ENCODE results near the gene AKAP5. TPM values are rescaled to one million over a fixed set of nuclear protein-coding genes. Genes with fewer than 3 reads are reported as not detected.

AKAP5 gene
- total and polyA plus RNA-seq, 8 donors, result 0.04 to 0.37 (median 0.16) TPM

DNA sequence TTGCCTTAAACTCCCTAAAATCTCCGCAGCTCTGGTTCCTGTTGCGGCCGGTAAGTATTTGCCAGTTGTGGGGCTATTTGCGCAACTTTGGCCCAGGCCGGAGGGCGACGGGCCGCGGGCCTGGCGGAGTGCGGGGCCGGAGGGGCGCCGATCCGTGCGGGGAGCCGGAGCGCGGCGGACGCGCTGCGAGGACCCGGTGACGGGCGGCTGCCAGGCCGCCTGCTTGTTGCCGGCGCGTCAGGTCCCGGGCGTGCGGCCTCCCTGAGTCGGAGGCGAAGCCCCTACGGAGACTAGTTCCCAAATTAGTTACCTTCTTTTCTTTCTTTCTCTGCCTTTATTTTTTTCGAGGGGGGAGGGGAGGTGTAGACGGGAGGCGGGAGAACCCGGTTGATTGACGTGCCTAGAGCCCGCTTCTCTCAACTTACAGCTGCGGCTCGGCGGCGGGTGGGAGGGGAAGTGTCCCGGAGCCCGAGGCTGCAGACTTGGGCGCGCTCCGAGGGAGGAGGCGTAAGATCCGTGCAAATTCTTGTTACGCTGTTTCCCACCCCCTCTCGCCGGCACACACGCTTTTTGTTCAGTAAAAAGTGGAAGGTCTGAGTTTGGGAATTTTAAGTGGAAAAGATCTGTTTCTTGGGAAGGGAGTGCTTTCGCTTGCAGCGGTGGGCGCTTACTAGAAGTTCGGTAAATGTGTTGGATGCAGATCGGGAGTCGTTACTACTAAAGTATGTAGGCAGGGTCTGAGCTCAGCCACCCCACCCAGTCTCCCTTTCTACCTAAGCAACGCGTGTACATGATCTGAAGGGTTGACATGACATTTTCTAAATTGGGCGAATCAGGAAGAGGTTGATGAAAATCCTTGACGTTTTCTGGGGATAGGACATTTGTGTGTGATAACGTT, 39.8 kb downstream of the AKAP5 start:
- intact Hi-C loops (cut with DNase I), result no loop called here
- TF ChIP-seq, protein P1, sequence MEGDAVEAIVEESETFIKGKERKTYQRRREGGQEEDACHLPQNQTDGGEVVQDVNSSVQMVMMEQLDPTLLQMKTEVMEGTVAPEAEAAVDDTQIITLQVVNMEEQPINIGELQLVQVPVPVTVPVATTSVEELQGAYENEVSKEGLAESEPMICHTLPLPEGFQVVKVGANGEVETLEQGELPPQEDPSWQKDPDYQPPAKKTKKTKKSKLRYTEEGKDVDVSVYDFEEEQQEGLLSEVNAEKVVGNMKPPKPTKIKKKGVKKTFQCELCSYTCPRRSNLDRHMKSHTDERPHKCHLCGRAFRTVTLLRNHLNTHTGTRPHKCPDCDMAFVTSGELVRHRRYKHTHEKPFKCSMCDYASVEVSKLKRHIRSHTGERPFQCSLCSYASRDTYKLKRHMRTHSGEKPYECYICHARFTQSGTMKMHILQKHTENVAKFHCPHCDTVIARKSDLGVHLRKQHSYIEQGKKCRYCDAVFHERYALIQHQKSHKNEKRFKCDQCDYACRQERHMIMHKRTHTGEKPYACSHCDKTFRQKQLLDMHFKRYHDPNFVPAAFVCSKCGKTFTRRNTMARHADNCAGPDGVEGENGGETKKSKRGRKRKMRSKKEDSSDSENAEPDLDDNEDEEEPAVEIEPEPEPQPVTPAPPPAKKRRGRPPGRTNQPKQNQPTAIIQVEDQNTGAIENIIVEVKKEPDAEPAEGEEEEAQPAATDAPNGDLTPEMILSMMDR (IDR thresholded peaks at IDR 0.05), result no peak
- peaks cover 16 to 44% (median 20%) of the 10 kb centered on the region in 3 donors for H3K4me1 ChIP-seq
- H3K27ac ChIP-seq, result peak overlapping the region; percentile 97 to 100 (median 99)
- FAIRE-seq, result no peak
- peak overlapping the region; percentile 74 to 88 (median 84) for H3K4me3 ChIP-seq
- ATAC-seq, result peak; percentile 55 to 70 (median 65)
- WGBS, 2 donors, result 0 to 1% methylated on average over 65 to 68 of the region's 68 CpGs
- H3K36me3 ChIP-seq, result no peaks in the 10 kb centered on the region
- peak; percentile 83 to 92 (median 88) for DNase-seq
- H3K9me3 ChIP-seq, result no peaks in the 10 kb centered on the region
- H3K27me3 ChIP-seq, result no peaks in the 10 kb centered on the region

DNA sequence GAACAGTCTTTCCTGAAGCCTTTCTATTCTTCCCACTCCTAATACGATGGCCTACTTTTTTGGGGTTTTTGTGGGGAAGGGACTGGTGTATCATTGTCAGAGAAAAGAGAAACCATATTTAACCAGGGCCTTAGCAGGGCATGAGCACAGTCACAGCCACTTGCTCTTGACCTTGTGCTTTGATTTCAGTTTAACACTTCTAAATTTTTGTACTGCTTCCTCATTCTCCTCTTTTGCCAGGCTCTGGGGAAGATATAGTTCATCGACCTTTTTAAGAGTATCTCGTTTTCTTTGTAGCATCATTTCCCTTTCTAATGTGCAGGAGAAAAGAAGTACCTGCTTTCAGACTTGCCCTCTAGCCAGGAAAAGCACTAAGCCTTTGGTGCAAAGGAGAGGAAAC, 41.4 kb downstream of the AKAP5 start:
- H3K27ac ChIP-seq, result peak overlapping the region in 2 of 4 donors; percentile 59 to 99
- ATAC-seq, result no peak
- no peaks in the 10 kb centered on the region for H3K9me3 ChIP-seq
- H3K4me3 ChIP-seq, result peak overlapping the region in 1 of 4 donors; percentile 83
- TF ChIP-seq, protein P1 (IDR thresholded peaks at IDR 0.05), result no peak
- intact Hi-C loops (cut with DNase I), result no loop called here
- peaks cover 12 to 47% (median 21%) of the 10 kb centered on the region in 3 donors for H3K4me1 ChIP-seq
- no peaks in the 10 kb centered on the region for H3K27me3 ChIP-seq
- no peak for FAIRE-seq
- WGBS, 2 donors, result 27 to 38% methylated on average over 3 of the region's 3 CpGs
- H3K36me3 ChIP-seq, result no peaks in the 10 kb centered on the region
- no peak for DNase-seq

DNA sequence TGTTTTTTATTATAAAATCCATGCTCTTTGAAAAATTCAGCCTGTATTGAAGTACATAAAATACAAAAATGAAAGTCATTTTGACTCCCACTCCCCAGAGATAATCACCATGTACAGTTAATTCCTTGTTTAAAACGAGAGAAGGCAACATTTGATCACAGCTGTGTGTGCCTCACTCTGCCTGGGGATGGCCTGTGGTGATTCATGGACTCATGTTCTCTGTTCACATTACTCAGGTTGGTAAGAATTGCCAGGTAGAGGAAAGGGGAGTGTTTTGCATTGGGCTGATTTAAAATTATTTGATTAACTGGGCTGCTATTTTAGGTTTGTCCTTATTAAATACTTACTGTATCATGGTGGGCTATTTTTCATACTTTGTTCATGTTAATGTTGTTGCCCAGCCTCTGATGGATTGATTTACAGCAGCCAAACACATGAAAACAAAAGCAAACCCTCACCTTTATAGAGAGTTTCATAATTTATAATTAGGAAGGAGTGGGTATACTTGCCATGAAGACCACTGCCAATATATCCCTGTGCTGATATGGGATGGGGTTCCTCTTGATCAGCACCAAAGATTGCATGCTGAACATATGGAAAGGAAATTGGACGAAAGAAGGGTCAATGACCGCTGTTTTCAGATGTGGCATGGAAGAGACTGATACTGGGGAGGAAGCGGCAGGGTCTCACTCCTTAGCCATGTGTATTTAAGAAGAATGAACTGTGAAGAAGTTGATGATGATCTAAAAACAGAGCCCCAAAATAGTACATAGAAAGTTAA, 42.3 kb downstream of the AKAP5 start:
- no peak overlapping the region for H3K4me3 ChIP-seq
- FAIRE-seq (no peak), DNase-seq (no peak), ATAC-seq (no peak)
- H3K4me1 ChIP-seq, result peaks cover 4 to 42% (median 13%) of the 10 kb centered on the region in 3 donors
- intact Hi-C loops (cut with DNase I), result no loop called here
- H3K36me3 ChIP-seq, result no peaks in the 10 kb centered on the region
- H3K9me3 ChIP-seq, result no peaks in the 10 kb centered on the region
- peak overlapping the region in 2 of 4 donors; percentile 59 to 99 for H3K27ac ChIP-seq
- H3K27me3 ChIP-seq, result no peaks in the 10 kb centered on the region
- TF ChIP-seq, protein P1 (IDR thresholded peaks at IDR 0.05), result no peak
- 72 to 75% methylated on average over 4 of the region's 4 CpGs for WGBS, 2 donors

DNA sequence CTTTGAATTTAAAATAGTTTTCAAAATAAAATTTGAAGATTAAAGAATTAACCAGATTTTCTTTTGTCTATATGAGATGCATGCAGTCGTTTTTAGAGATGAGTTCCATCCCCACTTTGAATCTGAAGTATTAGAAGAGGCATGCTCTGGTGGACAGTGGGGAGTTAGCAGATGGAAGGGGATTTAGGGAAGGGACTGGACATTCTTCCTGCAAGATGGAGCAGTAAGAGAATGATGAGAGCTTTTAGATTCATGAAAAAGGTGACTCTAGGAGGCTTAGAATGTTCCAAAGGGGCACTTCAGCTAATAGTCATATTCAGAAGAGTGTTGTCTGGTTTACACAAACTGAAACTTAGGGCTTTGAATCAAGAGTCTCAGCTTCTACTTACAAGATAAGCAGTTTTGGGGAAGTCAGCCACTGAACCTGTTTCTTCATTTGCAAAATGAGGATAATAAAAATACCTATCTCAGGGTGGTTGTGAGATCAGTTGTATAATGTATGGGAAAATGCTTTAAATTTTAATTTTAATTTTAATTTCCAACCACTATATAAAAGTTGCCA, 43.0 kb downstream of the AKAP5 start:
- H3K36me3 ChIP-seq, result no peaks in the 10 kb centered on the region
- no peak for DNase-seq
- no peak overlapping the region for H3K27ac ChIP-seq
- H3K27me3 ChIP-seq, result no peaks in the 10 kb centered on the region
- intact Hi-C loops (cut with DNase I), result no loop called here
- FAIRE-seq, result no peak
- H3K9me3 ChIP-seq, result no peaks in the 10 kb centered on the region
- no peak for ATAC-seq
- TF ChIP-seq, protein P1 (IDR thresholded peaks at IDR 0.05), result no peak
- H3K4me3 ChIP-seq, result no peak overlapping the region
- peaks cover 3 to 42% (median 13%) of the 10 kb centered on the region in 3 donors for H3K4me1 ChIP-seq
- WGBS, 2 donors, result 33 to 51% methylated on average over 1 of the region's 1 CpG

Measured in pancreas (tissue), 10 donors.